Stimulated activated CD8-positive, alpha-beta memory T cell treated with anti-CD3 and anti-CD28 coated beads, Interleukin-12 subunit alpha, Interleukin-12 subunit beta, amount 100 ng/mL, for 24 hours (primary cell): ENCODE measurements around the gene MAGEA8.
"Not testable (repeated sequence)": the region's sequence is repeated elsewhere in the genome, so short reads cannot be mapped to it uniquely, and the experiment has no call there.

Source experiments
- DNase-seq: peaks from one replicate; pipeline ENCODE4 v3.0.0-alpha.2; 2020; ENCODE audit errors: extremely low read depth

The MAGEA8 gene

DNA sequence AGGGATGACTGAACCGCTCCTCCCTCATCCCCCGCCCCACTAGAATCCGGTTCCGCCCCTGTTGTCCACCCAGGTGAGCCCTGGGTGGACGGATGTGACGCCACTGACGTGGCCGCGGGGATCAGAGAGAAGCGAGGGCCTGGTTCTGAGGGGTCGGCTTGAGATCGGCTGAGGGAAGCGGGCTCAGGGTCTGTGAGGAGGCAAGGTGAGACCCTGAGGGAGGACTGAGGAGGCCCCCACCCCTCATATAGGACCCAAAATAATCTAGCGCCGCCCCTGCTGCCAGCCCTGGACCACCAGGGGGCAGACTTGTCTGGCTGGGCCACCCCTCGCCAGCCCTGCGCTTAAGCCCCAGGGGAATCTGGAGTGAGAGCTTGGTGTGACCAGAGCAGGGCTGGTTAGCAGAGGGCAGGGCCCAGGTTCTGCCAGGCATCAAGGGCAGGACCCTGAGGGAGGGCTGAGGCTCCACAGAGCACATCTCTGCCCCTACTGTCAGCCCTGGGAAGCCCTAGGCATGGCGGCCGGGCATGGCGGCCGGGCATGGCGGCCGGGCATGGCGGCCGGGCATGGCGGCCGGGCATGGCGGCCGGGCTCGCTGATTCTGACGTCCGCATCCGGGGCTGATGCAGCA is at the start of gene MAGEA8:
Gene MAGEA8, plus strand, starts transcription at position 103 of the 631 bp plus-strand sequence. CDS start 3,090 bp downstream, outside the sequence.
- no peak for DNase-seq

DNA sequence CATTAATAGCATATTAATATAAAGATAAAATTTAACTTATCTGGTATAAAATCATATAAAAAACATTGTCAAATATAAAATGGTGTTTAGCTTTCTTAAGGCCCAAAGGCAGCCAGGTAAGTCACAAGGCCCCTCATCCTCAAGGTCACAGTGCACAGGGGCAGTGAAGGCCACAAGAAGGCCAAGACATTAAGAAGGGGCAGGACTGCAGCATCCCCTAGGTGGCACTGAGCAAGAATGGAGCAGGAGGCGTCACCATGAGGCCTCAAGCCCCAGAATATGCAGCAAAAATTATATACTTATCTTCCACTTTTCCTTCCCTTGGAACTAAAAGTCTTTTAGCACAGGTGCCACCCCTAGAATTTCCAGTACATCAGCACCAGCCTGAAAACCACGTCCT is 49.5 kb upstream of the MAGEA8 start:
- DNase-seq: no peak

DNA sequence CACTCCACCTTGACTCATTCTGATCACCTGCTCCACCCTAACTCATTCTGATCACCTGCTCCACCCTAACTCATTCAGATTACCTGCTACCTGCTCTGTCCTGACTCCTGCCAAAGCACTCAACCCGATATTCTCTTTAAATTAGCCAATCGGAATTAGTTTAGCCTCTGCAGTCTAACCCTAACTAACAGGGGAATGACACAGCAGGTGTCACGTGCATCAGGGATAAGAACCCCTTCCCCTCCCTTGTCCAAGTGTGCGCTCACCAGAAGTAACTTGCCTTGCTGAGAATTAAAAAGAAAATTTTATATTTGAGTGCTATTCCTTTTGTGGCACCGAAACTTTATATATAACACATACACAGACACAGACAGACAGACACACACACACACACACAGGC is 44.3 kb upstream of the MAGEA8 start:
- not testable (repeated sequence) for DNase-seq

- DNase-seq: no peak
These were observed 43.8 kb upstream of the MAGEA8 start for GRCh38 chrX:149837167-149837566.

- DNase-seq: no peak
These were observed 43.3 kb upstream of the MAGEA8 start for GRCh38 chrX:149837639-149838038.

GRCh38 chrX:149841929-149842328 is 39.1 kb upstream of the MAGEA8 start:
- DNase-seq: no peak

GRCh38 chrX:149845385-149845784 is 35.6 kb upstream of the MAGEA8 start:
- no peak for DNase-seq

GRCh38 chrX:149846789-149847188 is 34.2 kb upstream of the MAGEA8 start:
- DNase-seq: no peak

GRCh38 chrX:149848855-149849254 is 32.1 kb upstream of the MAGEA8 start:
- no peak for DNase-seq

- no peak for DNase-seq
These were observed 31.2 kb upstream of the MAGEA8 start for GRCh38 chrX:149849787-149850186.

DNA sequence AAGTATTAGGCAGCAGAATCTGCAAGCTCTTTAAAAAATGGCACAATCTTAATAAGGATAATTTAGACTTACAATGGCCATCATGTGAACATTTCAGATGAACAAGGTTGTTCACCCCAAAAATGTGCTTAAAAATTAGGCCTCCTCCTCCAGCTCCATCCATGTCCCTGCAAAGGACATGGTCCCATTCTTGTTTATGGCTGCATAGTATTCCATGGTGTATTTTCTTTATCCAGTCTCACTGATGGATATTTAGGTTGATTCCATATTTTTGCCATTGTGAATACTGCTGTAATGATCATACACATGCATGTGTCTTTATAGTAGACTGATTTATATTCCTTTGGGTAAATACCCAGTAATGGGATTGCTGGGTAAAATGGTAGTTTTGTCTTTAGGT is 29.1 kb upstream of the MAGEA8 start:
- no peak for DNase-seq

GRCh38 chrX:149853925-149854324 is 27.1 kb upstream of the MAGEA8 start:
- no peak for DNase-seq

GRCh38 chrX:149858592-149858991 is 22.4 kb upstream of the MAGEA8 start:
- DNase-seq: no peak

- no peak for DNase-seq
These were observed 20.5 kb upstream of the MAGEA8 start for GRCh38 chrX:149860445-149860844.

DNA sequence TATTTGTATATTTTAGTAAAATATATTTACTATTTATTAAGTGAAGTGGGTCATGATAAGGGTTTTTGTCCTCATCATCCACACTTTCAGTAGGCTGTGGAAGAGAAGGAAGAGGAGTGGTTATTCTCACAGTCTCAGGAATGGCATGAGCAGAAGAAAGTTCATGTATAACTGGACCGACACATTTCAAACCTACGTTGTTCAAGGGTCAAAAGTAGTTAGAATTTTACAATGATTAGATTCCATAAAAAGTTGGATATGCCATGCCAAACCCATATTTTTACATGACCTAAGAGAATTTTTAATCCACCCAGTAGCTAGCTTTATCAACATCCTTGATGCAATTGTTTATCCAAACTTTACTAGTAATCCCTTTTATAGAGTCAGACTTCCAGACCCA is 15.6 kb upstream of the MAGEA8 start:
- no peak for DNase-seq

DNA sequence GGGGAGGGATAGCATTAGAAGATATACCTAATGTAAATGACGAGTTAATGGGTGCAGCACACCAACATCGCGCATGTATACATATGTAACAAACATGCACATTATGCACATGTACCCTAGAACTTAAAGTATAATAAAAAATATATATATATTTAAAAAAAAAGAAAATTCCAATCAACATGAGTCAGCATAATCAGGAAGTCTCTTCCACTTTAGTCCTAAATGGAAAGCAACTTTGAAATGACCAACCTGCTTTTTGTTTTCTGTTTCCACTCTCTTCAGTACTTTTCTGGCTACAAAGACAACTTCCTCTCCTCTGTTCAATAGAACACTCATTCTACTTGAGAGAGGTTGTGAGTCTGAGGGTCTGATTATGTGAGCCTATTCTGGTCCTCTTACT is 13.5 kb upstream of the MAGEA8 start:
- no peak for DNase-seq

GRCh38 chrX:149870840-149871239 is 10.1 kb upstream of the MAGEA8 start:
- no peak for DNase-seq

DNA sequence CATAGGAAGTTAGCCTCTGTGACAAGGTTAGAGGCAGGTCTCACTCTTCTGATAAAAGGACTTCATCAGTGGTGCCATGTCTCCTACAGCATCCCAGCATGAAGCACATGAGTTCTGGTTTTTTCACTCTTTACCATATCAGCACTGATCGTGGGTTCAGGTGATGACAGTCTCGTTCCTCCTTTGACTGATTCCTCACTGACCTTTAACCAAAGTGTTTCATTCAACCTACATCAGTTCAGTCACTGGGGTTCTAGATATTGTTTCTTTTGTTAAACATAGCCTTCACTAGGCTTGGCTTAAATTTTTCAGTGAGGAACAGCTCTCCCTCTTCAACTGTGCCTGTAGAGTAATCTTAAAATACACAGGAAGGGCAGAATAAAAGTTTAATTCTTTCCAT is 9.6 kb upstream of the MAGEA8 start:
- no peak for DNase-seq

GRCh38 chrX:149871940-149872339 is 9.0 kb upstream of the MAGEA8 start:
- peak; percentile 31 for DNase-seq

- no peak for DNase-seq
These were observed 3.8 kb upstream of the MAGEA8 start for GRCh38 chrX:149877157-149877556.

GRCh38 chrX:149877636-149878035 is 3.3 kb upstream of the MAGEA8 start:
- DNase-seq: no peak

DNA sequence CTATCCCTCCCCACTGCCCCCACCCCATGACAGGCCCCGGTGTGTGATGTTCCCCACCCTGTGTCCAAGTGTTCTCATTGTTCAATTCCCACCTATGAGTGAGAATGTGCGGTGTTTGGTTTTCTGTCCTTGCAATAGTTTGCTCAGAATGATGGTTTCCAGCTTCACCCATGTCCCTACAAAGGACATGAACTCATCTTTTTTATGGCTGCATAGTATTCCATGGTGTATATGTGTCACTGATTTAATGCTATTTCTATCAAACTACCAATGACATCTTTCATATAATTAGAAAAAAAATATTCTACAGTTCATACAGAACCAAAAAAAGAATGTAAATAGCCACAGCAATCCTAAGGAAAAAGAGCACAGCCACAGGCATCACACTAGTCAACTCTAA is 9.8 kb downstream of the MAGEA8 start:
- not testable (repeated sequence) for DNase-seq

- no peak for DNase-seq
These were observed 17.6 kb downstream of the MAGEA8 start for GRCh38 chrX:149898554-149898953.
